Ovary (tissue), 9 donors: ENCODE measurements around the gene COL21A1. TPM values are rescaled to one million over a fixed set of nuclear protein-coding genes. Genes with fewer than 3 reads are reported as not detected.
"Not testable (repeated sequence)": the region's sequence is repeated elsewhere in the genome, so short reads cannot be mapped to it uniquely, and the experiment has no call there.

Source experiments
- DNase-seq, 5 donors: peaks; one replicate each; pipeline ENCODE4 v3.0.0-alpha.2; 2019 to 2020
- H3K27ac ChIP-seq, 2 donors: fragments of 200-600 bp; one replicate each; pipeline versions ENCODE4 v1.5.1 to v1.8.0; 2019 to 2022
- H3K27me3 ChIP-seq: fragments of 200-600 bp; one replicate; pipeline ENCODE4 v1.8.0; 2022
- H3K36me3 ChIP-seq: fragments of 200-600 bp; sonication (generic); one replicate; pipeline ENCODE4 v1.5.1; 2019
- H3K4me1 ChIP-seq: one replicate; pipeline ENCODE4 v1.8.1; 2013; ENCODE audit warnings: mild to moderate bottlenecking, moderate library complexity; ENCODE audit not compliant: insufficient read depth
- H3K4me3 ChIP-seq: fragments of 200-600 bp; sonication (generic); one replicate; pipeline ENCODE4 v1.5.1; 2017
- H3K9me3 ChIP-seq, 2 donors: fragments of 200-600 bp in 1 of 2; sonication (generic) in 1 of 2; one replicate each; pipeline versions ENCODE4 v1.5.1 to v1.8.1; 2013 to 2019; ENCODE audit warnings: mild to moderate bottlenecking in 1 of 2, moderate library complexity in 1 of 2
- CTCF ChIP-seq, 3 donors: fragments of 450-650 bp in 2 of 3; fragments of 200-600 bp in 1 of 3; IDR thresholded peaks; one replicate each; pipeline versions ENCODE4 v1.5.1 to v1.8.0; 2016 to 2022; ENCODE audit warnings: antibody characterized with exemption in 3 of 3, mild to moderate bottlenecking in 1 of 3
- EP300 ChIP-seq: sonication (generic); formaldehyde crosslinking; IDR thresholded peaks from one replicate; pipeline ENCODE4 v1.6.1; 2017; ENCODE audit warnings: antibody characterized with exemption
- POLR2A ChIP-seq: fragments of 450-650 bp; IDR thresholded peaks from one replicate; pipeline ENCODE4 v1.6.1; 2017; ENCODE audit warnings: antibody characterized with exemption, mild to moderate bottlenecking, moderate library complexity
- WGBS, 3 donors: extraction: QIAGEN DNeasy Blood & Tissue Kit in 1 of 3; methylation state at CpG; one replicate each; pipeline versions ENCODE4 v1.1.5 to v1.1.7; 2013 to 2017; 5-methylcytosine and 5-hydroxymethylcytosine counted together
- intact Hi-C, 4 donors: fragments of 100-400 bp; cut with DNase I; formaldehyde crosslinking; loops; one replicate each; pipeline versions ENCODE4 v1.11.0 to v1.15.1; 2022 to 2023
- polyA plus RNA-seq, 2 donors: library from polyadenylated mRNA; stranded (reverse); fragments of 200-250 nt in 1 of 2; fragments of 350-450 nt in 1 of 2; fragmentation: Illumina TruSeq in 1 of 2; extraction: RNeasy Lipid Tissue Mini Kit (QIAGEN cat#74804) in 1 of 2; gene quantifications; one replicate each; pipeline ENCODE4 v1.2.3, GENCODE V29; 2013 to 2014
- total RNA-seq, 7 donors: library from RNA; depleted of rRNA in 2 of 7; stranded (reverse); fragments of >200 nt in 2 of 7; fragmentation: NEBNext Ultra II Directional in 3 of 7; extraction: Animal tissue kit (Norgen Biotek cat#: 25700) in 3 of 7; gene quantifications; one replicate each; pipeline versions ENCODE4 v1.1.0 to v1.2.4, GENCODE V29; 2016 to 2023
- donor health status: DM: no; HTN: no; CAD: no; lungs with moderate emphysema.
- donor health status: DM: no; HTN: no; CAD: no.
- donor health status: Bipolar disorder and iron deficiency.
- donor health status: DM: yes; HTN: yes; CAD: no.
- donor health status: DM: no; HTN: no; CAD: no.
- donor health status: DM: yes; HTN: yes; CAD: no.

The COL21A1 gene
- total and polyA plus RNA-seq, 9 donors: 2.5 to 15.7 (median 4.0) TPM

- intact Hi-C loops: no loop called here
- Histone ChIP-seq H3K27me3 (no peaks in the 10 kb centered on the region), H3K4me1 (no peaks in the 10 kb centered on the region), H3K27ac (no peak overlapping the region), H3K9me3 (no peaks in the 10 kb centered on the region), H3K4me3 (no peak overlapping the region), H3K36me3 (no peaks in the 10 kb centered on the region)
- DNase-seq: no peak
- WGBS, 3 donors: 91 to 97% (median 93%) methylated on average over 3 of the region's 3 CpGs
- TF ChIP-seq POLR2A: no peak
- no peak for TF ChIP-seq EP300
- TF ChIP-seq CTCF (IDR thresholded peaks at IDR 0.05): no peak
These were observed 223.6 kb downstream of the COL21A1 start for GRCh38 chr6:56023829-56024228.

- intact Hi-C loops: no loop called here
- 76 to 89% (median 86%) methylated on average over 1 of the region's 1 CpG for WGBS, 3 donors
These were observed 224.7 kb downstream of the COL21A1 start for GRCh38 chr6:56022678-56023077.

GRCh38 chr6:56021943-56022342 lies 225.4 kb downstream of the COL21A1 start:
- whole genome bisulfite sequencing, 3 donors: 88 to 91% (median 88%) methylated on average over 2 of the region's 2 CpGs
- intact Hi-C loops: no loop called here
- DNase-seq: no peak
- no peaks in the 10 kb centered on the region for H3K4me1 ChIP-seq
- no peaks in the 10 kb centered on the region for H3K36me3 ChIP-seq
- H3K27ac ChIP-seq: no peak overlapping the region
- no peak overlapping the region for H3K4me3 ChIP-seq
- H3K27me3 ChIP-seq: no peaks in the 10 kb centered on the region
- TF ChIP-seq CTCF (IDR thresholded peaks at IDR 0.05) (no peak), EP300 (no peak), POLR2A (no peak)
- H3K9me3 ChIP-seq: no peaks in the 10 kb centered on the region

More at GRCh38 chr6:56022678-56023077, 224.7 kb downstream of the COL21A1 start:
- no peak for DNase-seq
- Histone ChIP-seq H3K4me1 (no peaks in the 10 kb centered on the region), H3K9me3 (no peaks in the 10 kb centered on the region), H3K36me3 (no peaks in the 10 kb centered on the region), H3K27me3 (no peaks in the 10 kb centered on the region), H3K27ac (no peak overlapping the region), H3K4me3 (no peak overlapping the region)
- TF ChIP-seq CTCF (IDR thresholded peaks at IDR 0.05): no peak
- TF ChIP-seq EP300: no peak
- no peak for TF ChIP-seq POLR2A

GRCh38 chr6:56019973-56020372 lies 227.4 kb downstream of the COL21A1 start:
- Histone ChIP-seq H3K36me3 (no peaks in the 10 kb centered on the region), H3K9me3 (no peaks in the 10 kb centered on the region), H3K4me1 (no peaks in the 10 kb centered on the region), H3K27ac (no peak overlapping the region), H3K4me3 (no peak overlapping the region), H3K27me3 (no peaks in the 10 kb centered on the region)
- no peak for TF ChIP-seq CTCF (IDR thresholded peaks at IDR 0.05)
- TF ChIP-seq POLR2A: no peak
- TF ChIP-seq EP300: no peak
- 83 to 98% (median 85%) methylated on average over 1 of the region's 1 CpG for WGBS, 3 donors
- intact Hi-C loops: no loop called here
- no peak for DNase-seq

- Histone ChIP-seq H3K27me3 (no peaks in the 10 kb centered on the region), H3K27ac (no peak overlapping the region), H3K9me3 (no peaks in the 10 kb centered on the region), H3K4me1 (no peaks in the 10 kb centered on the region), H3K4me3 (no peak overlapping the region), H3K36me3 (no peaks in the 10 kb centered on the region)
- 65 to 88% (median 88%) methylated on average over 2 of the region's 2 CpGs for WGBS, 3 donors
- TF ChIP-seq EP300: no peak
- TF ChIP-seq CTCF (IDR thresholded peaks at IDR 0.05): no peak
- no peak for DNase-seq
- intact Hi-C loops: no loop called here
These were observed 230.2 kb downstream of the COL21A1 start for GRCh38 chr6:56017198-56017597.

GRCh38 chr6:56014039-56014438 lies 233.3 kb downstream of the COL21A1 start:
- WGBS, 3 donors: 91 to 93% (median 93%) methylated on average over 10 of the region's 10 CpGs
- H3K27ac ChIP-seq, H3K27me3 ChIP-seq, H3K4me3 ChIP-seq, H3K36me3 ChIP-seq, H3K9me3 ChIP-seq, intact Hi-C loops, DNase-seq, H3K4me1 ChIP-seq: not testable (repeated sequence)
